HepG2 (cell line): ENCODE measurements around the gene ZNF264. TPM values are rescaled to one million over a fixed set of nuclear protein-coding genes. Genes with fewer than 3 reads are reported as not detected.
A peak's percentile ranks its signal among the peaks of the same experiment; 100 is the strongest.

ENCODE experiments used
- BORCS8-MEF2B ChIP-seq: sonication (generic); formaldehyde crosslinking; IDR thresholded peaks from 2 replicates; pipeline ENCODE4 v1.8.0; 2022; ENCODE audit warnings: mild to moderate bottlenecking, missing genetic modification reagents
- EHMT2 ChIP-seq: fragments of 200-600 bp; sonication (generic); IDR thresholded peaks from 2 replicates; pipeline ENCODE4 v1.7.0; 2017; ENCODE audit warnings: antibody characterized with exemption, low read depth, low read length, borderline replicate concordance
- ESRRA ChIP-seq: sonication (generic); formaldehyde crosslinking; IDR thresholded peaks from 2 replicates; pipeline ENCODE4 v1.5.1; 2020; ENCODE audit warnings: mild to moderate bottlenecking, low read depth, missing genetic modification reagents
- HIVEP1 ChIP-seq: sonication (generic); formaldehyde crosslinking; IDR thresholded peaks from 2 replicates; pipeline ENCODE4 v1.4.0; 2020; ENCODE audit warnings: mild to moderate bottlenecking, missing genetic modification reagents
- HNRNPH1 ChIP-seq: fragments of 200-400 bp; formaldehyde crosslinking; optimal IDR thresholded peaks from 2 replicates; pipeline ENCODE3; 2017; ENCODE audit warnings: mild to moderate bottlenecking, low read depth, low read length
- IRF2 ChIP-seq: IDR thresholded peaks from 2 replicates; pipeline ENCODE4 v1.6.1; 2018; ENCODE audit warnings: missing genetic modification reagents, missing compliant biosample characterization
- KMT2A ChIP-seq: sonication (generic); formaldehyde crosslinking; IDR thresholded peaks from 2 replicates; pipeline ENCODE4 v1.4.0; 2020; ENCODE audit warnings: missing genetic modification reagents
- LRRFIP1 ChIP-seq: sonication (generic); formaldehyde crosslinking; conservative IDR thresholded peaks from 2 replicates; pipeline ENCODE4 v1.4.0; 2020; ENCODE audit warnings: missing genetic modification reagents
- MEF2D ChIP-seq: sonication (generic); formaldehyde crosslinking; IDR thresholded peaks from 2 replicates; pipeline ENCODE4 v1.5.1; 2020; ENCODE audit warnings: mild to moderate bottlenecking, missing genetic modification reagents
- MEIS1 ChIP-seq: sonication (generic); formaldehyde crosslinking; IDR thresholded peaks from 2 replicates; pipeline ENCODE4 v1.9.0; 2021; ENCODE audit warnings: mild to moderate bottlenecking, missing genetic modification reagents, moderate library complexity, borderline replicate concordance
- MXI1 ChIP-seq: IDR thresholded peaks from 3 replicates; pipeline ENCODE4 v1.6.1; 2012; ENCODE audit warnings: low read depth, low read length, inconsistent platforms, borderline replicate concordance
- NFKB2 ChIP-seq: sonication (generic); formaldehyde crosslinking; IDR thresholded peaks from 2 replicates; pipeline ENCODE4 v1.4.0; 2020; ENCODE audit warnings: missing genetic modification reagents, borderline replicate concordance
- PRMT3 ChIP-seq: sonication (generic); formaldehyde crosslinking; IDR thresholded peaks from 2 replicates; pipeline ENCODE4 v1.8.1; 2022; ENCODE audit warnings: low read depth, mild to moderate bottlenecking, moderate library complexity, missing genetic modification reagents, borderline replicate concordance
- SRF ChIP-seq: IDR thresholded peaks from 2 replicates; pipeline ENCODE4 v1.6.1; 2011; ENCODE audit warnings: mild to moderate bottlenecking, low read depth, low read length, moderate library complexity
- STAT6 ChIP-seq: sonication (generic); formaldehyde crosslinking; IDR thresholded peaks from 2 replicates; pipeline ENCODE4 v1.4.0; 2020; ENCODE audit warnings: missing genetic modification reagents, mild to moderate bottlenecking, borderline replicate concordance
- TOPORS ChIP-seq: sonication (generic); formaldehyde crosslinking; IDR thresholded peaks from 2 replicates; pipeline ENCODE4 v1.8.0; 2023; ENCODE audit warnings: mild to moderate bottlenecking, missing genetic modification reagents
- ZBTB20 ChIP-seq: sonication (generic); formaldehyde crosslinking; IDR thresholded peaks from 2 replicates; pipeline ENCODE4 v1.8.1; 2023; ENCODE audit warnings: missing genetic modification reagents, low read depth, mild to moderate bottlenecking, borderline replicate concordance
- ZBTB46 ChIP-seq: sonication (generic); formaldehyde crosslinking; IDR thresholded peaks from 2 replicates; pipeline ENCODE4 v1.4.0; 2020; ENCODE audit warnings: mild to moderate bottlenecking, missing genetic modification reagents, borderline replicate concordance
- ZFP90 ChIP-seq: sonication (generic); formaldehyde crosslinking; IDR thresholded peaks from 2 replicates; pipeline ENCODE4 v1.8.0; 2022; ENCODE audit warnings: missing genetic modification reagents, mild to moderate bottlenecking, inconsistent platforms, borderline replicate concordance
- ZNF607 ChIP-seq: sonication (generic); formaldehyde crosslinking; IDR thresholded peaks from 2 replicates; pipeline ENCODE4 v1.5.1; 2020; ENCODE audit warnings: missing genetic modification reagents, mild to moderate bottlenecking, borderline replicate concordance
- ZNF670 ChIP-seq: sonication (generic); formaldehyde crosslinking; IDR thresholded peaks from 2 replicates; pipeline ENCODE4 v1.8.0; 2022; ENCODE audit warnings: mild to moderate bottlenecking, missing genetic modification reagents, borderline replicate concordance
- ZNF775 ChIP-seq: sonication (generic); formaldehyde crosslinking; IDR thresholded peaks from 2 replicates; pipeline ENCODE4 v1.4.0; 2020; ENCODE audit warnings: missing genetic modification reagents, mild to moderate bottlenecking, moderate library complexity, borderline replicate concordance
- polyA plus RNA-seq, 8 experiments: library from polyadenylated mRNA; depleted of rRNA in 3 of 8; stranded (reverse) in 7 of 8; unstranded in 1 of 8; fragments of >200 nt; fragmentation: Illumina TruSeq in 4 of 8; extraction: Trizol in 4 of 8; gene quantifications; 2 replicates each; pipeline versions ENCODE4 v1.2.1 to v1.2.3, GENCODE V29; 2011 to 2016; ENCODE audit warnings: low read depth in 4 of 8, missing spikeins in 1 of 8, mixed read lengths in 1 of 8; ENCODE audit not compliant: insufficient read depth in 1 of 8
- total RNA-seq, 5 experiments: library from RNA; depleted of rRNA; stranded (reverse); fragments of >200 nt; fragmentation: Illumina TruSeq; extraction: Trizol; gene quantifications; 2 replicates each; pipeline ENCODE4 v1.2.3, GENCODE V29; 2016; ENCODE audit warnings: low read depth in 1 of 5

Gene ZNF264
- total and polyA plus RNA-seq, 2 of the 13 experiments (the other 11 are each of a cell fraction or from before 2014, with no cell fraction given), result 3.5 to 17.6 TPM

- TF ChIP-seq NFKB2 (CRISPR knock-in tag) (no peak), HNRNPH1 (no peak), EHMT2 (peak; percentile 78; the same call in 1 of the 2 replicates), STAT6 (CRISPR knock-in tag) (no peak), ZNF775 (CRISPR knock-in tag) (no peak), ZBTB46 (no peak), PRMT3 (no peak), LRRFIP1 (no peak), ZNF670 (CRISPR knock-in tag) (no peak), TOPORS (peak; percentile 84; the same call in 1 of the 2 replicates), ZNF607 (peak; percentile 91; the same call in 1 of the 2 replicates), BORCS8-MEF2B (peak; percentile 53; the same call in 1 of the 2 replicates), IRF2 (peak; percentile 24; the same call in 1 of the 2 replicates), ESRRA (CRISPR knock-in tag) (0 out of 2 replicates have a peak, but pooled peaks have one; percentile 23), HIVEP1 (no peak), MXI1 (no peak), KMT2A (CRISPR knock-in tag) (no peak), MEIS1 (CRISPR knock-in tag) (peak; percentile 23; the same call in 1 of the 2 replicates), SRF (no peak; the same call in 1 of the 2 replicates), MEF2D (no peak), ZFP90 (CRISPR knock-in tag) (no peak), ZBTB20 (CRISPR knock-in tag) (no peak)
Observed at GRCh38 chr19:57191141-57192076, at the start of gene ZNF264 (continued).
